ENCODE measurements around the gene TFF3.

TFF3 gene

GRCh38 chr21:42331660-42332059, 16.5 kb upstream of the TFF3 start:
- POLR2A ChIA-PET, result no interaction called here
- no peak overlapping the region for H3K4me3 ChIP-seq (ENCODE audit: low read depth, low read length)
- no peak for DNase-seq (ENCODE audit: low read depth, low spot score)
- no peak for TF ChIP-seq CTCF (IDR thresholded peaks at IDR 0.05; ENCODE audit: insufficient read depth, low read length, missing control alignments)
- CTCF ChIA-PET, result no interaction called here

GRCh38 chr21:42330380-42331371, 15.5 kb upstream of the TFF3 start:
- CTCF ChIA-PET, result interaction anchor here (0.5 kb wide), 1 partner anchor 45 kb away, joined by 3 read pairs; no protein-coding TSS in a partner anchor
- no peak for DNase-seq (ENCODE audit: low read depth, low spot score)
- H3K4me3 ChIP-seq (ENCODE audit: low read depth, low read length), result no peak overlapping the region
- no peak for TF ChIP-seq CTCF (IDR thresholded peaks at IDR 0.05; ENCODE audit: insufficient read depth, low read length, missing control alignments)
- POLR2A ChIA-PET, result no interaction called here

GRCh38 chr21:42324896-42325295, 9.7 kb upstream of the TFF3 start:
- no peak for DNase-seq (ENCODE audit: low read depth, low spot score)
- TF ChIP-seq CTCF (IDR thresholded peaks at IDR 0.05; ENCODE audit: insufficient read depth, low read length, missing control alignments), result no peak
- POLR2A ChIA-PET, result no interaction called here
- H3K4me3 ChIP-seq (ENCODE audit: low read depth, low read length), result no peak overlapping the region
- CTCF ChIA-PET, result no interaction called here

GRCh38 chr21:42321845-42322244, 6.6 kb upstream of the TFF3 start:
- H3K4me3 ChIP-seq (ENCODE audit: low read depth, low read length), result no peak overlapping the region
- POLR2A ChIA-PET, result no interaction called here
- CTCF ChIA-PET, result no interaction called here
- TF ChIP-seq CTCF (IDR thresholded peaks at IDR 0.05; ENCODE audit: insufficient read depth, low read length, missing control alignments), result no peak
- no peak for DNase-seq (ENCODE audit: low read depth, low spot score)

GRCh38 chr21:42321231-42321630, 6.0 kb upstream of the TFF3 start:
- no peak for TF ChIP-seq CTCF (IDR thresholded peaks at IDR 0.05; ENCODE audit: insufficient read depth, low read length, missing control alignments)
- H3K4me3 ChIP-seq (ENCODE audit: low read depth, low read length), result no peak overlapping the region
- ChIA-PET POLR2A (no interaction called here), CTCF (no interaction called here)
- no peak for DNase-seq (ENCODE audit: low read depth, low spot score)

GRCh38 chr21:42320791-42321190, 5.6 kb upstream of the TFF3 start:
- TF ChIP-seq CTCF (IDR thresholded peaks at IDR 0.05; ENCODE audit: insufficient read depth, low read length, missing control alignments), result no peak
- ChIA-PET CTCF (no interaction called here), POLR2A (no interaction called here)
- DNase-seq (ENCODE audit: low read depth, low spot score), result no peak
- H3K4me3 ChIP-seq (ENCODE audit: low read depth, low read length), result no peak overlapping the region
